CMK (cell line): ENCODE measurements around the gene KAT8.

ENCODE experiments used
- DNase-seq: peaks from one replicate; pipeline ENCODE4 v3.0.0-alpha.2; 2010; ENCODE audit warnings: low read depth

The KAT8 gene

GRCh38 chr16:31108035-31108793 is 9.2 kb upstream of the KAT8 start, which contains the start of gene BCKDK:
BCKDK (plus strand) TSS chr16:31108386; CDS start chr16:31109224, 838 bp downstream.
- DNase-seq = peak; percentile 77

GRCh38 chr16:31108794-31109558 is 8.5 kb upstream of the KAT8 start:
- DNase-seq = no peak

DNA sequence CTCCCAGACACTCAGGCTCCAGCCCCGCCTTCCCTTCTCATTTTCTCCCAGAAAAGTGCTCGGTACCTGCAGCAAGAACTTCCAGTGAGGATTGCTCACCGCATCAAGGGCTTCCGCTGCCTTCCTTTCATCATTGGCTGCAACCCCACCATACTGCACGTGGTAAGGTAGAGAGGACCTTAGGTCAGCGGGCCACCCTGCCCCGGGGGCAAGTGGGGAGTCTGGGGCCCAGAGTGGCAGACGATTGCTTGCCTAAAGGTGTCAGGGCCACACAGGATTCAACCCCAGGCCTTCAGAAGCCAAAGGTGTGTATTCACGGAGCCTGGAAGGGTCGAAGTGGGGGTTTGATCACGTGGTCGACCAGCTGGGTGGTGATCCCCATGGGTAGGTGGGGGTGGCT is 7.8 kb upstream of the KAT8 start:
- DNase-seq = no peak

- no peak for DNase-seq
These were observed 7.1 kb upstream of the KAT8 start for GRCh38 chr16:31110106-31111034.

- DNase-seq = no peak
These were observed 5.5 kb upstream of the KAT8 start for GRCh38 chr16:31111881-31112466.

GRCh38 chr16:31112711-31113110 is 4.8 kb upstream of the KAT8 start:
- DNase-seq = no peak

GRCh38 chr16:31113121-31114120 is 4.0 kb upstream of the KAT8 start:
- no peak for DNase-seq

DNA sequence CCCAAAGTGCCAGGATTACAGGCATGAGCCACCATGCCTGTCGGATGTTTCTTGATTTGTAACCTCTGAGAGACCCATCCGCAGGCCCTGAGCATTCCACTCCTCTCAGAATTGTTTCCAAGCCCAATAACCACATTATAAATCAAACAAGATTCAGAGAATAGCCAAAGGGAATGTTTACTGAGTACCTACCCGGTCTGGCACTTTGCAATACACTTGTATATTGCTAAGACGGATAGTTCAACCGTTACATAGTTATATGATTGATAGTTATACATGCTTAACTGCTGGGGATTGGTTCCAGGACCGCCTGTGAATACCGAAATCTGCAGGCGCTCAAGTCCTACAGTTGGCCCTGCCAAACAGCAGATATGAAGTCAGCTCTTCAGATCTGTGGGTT is 3.0 kb upstream of the KAT8 start:
- DNase-seq = no peak

DNA sequence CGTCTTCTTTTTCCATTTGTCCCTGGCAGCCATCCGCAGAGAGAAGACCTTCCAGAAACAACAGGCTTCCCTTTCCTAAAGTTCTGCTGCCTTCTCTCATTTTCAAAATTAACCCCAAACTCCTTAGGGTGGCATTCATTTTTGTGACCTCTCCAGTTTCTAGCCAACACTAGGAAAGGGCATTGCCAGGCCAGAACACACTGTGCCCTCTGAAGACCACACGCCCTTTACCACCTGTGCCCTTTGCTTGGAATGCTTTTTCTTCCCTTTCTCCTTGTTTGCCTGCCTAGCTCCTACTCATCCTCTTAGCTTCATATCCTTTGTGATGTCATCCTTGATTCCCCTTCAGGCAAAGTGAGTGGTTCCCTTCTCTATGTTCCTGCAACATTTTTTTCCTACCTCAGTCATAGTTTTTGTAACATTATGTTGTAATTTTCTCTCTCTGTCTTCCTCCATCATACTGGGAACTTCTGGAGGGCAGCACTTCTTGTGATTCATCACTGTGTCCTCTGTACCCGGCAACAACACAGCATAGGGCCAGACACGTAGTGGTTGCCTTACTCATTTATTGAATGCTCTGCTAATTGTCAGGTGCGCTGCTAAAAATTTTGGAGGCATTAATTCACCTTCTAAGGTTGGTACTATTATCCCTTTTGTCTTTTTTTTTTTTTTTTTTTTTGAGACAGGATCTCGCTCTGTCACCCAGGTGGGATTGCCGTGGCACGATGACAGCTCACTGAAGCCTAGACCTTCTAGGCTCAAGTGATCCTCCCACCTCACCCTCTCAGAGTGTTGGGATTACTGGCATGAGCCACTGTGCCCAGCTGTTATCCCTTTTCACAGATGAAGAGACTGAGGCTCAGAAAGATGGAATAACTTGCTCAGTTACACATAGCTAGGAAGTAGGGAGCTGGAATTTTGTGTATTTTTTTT is 1.0 kb downstream of the KAT8 start:
- no peak for DNase-seq

DNA sequence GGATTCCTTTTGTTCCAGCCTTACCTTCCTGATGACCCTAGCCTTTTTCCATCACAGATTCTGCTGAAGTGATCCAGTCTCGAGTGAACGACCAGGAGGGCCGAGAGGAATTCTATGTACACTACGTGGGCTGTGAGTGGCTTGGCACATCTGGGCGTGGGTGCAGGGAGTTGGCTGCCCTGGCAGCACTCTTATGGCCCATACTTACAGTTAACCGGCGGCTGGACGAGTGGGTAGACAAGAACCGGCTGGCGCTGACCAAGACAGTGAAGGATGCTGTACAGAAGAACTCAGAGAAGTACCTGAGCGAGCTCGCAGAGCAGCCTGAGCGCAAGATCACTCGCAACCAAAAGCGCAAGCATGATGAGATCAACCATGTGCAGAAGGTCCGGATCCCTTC is 2.7 kb downstream of the KAT8 start:
- no peak for DNase-seq

DNA sequence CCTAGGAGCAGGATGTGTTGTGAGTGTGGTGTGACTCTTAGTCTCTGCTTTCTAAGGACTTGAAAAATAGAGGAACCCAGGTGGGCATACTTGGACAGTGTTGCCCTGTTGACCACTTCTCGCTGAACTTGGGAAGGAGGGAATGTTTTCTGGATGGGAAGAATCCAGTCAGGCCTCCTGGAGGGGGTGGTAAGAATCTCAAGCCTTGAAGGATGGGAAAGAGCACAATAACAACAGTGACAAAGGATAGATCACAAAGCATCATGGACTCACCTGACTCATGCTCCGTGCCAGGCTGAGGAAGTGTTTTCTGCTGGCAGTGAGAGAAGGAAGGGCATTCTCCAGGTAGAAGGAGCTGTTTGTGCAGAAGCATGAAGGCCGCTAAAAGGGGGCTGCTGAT is 8.4 kb downstream of the KAT8 start:
- DNase-seq = no peak

DNA sequence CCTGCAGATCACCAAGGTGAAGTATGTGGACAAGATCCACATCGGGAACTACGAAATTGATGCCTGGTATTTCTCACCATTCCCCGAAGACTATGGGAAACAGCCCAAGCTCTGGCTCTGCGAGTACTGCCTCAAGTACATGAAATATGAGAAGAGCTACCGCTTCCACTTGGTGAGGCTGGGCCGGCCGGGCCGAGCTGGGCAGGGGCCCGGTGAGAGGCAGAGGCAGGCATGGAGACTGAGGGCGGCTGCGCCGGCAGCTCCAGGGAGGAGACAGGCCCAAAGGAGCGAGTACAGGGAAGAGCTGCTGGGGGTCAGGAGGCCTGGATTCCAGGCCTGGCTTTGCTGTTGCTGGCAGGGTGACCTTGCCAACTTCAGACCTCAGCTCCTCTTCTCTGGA is 9.7 kb downstream of the KAT8 start:
- no peak for DNase-seq

- peak; percentile 92 for DNase-seq
These were observed 11.5 kb downstream of the KAT8 start for GRCh38 chr16:31128711-31129567.

DNA sequence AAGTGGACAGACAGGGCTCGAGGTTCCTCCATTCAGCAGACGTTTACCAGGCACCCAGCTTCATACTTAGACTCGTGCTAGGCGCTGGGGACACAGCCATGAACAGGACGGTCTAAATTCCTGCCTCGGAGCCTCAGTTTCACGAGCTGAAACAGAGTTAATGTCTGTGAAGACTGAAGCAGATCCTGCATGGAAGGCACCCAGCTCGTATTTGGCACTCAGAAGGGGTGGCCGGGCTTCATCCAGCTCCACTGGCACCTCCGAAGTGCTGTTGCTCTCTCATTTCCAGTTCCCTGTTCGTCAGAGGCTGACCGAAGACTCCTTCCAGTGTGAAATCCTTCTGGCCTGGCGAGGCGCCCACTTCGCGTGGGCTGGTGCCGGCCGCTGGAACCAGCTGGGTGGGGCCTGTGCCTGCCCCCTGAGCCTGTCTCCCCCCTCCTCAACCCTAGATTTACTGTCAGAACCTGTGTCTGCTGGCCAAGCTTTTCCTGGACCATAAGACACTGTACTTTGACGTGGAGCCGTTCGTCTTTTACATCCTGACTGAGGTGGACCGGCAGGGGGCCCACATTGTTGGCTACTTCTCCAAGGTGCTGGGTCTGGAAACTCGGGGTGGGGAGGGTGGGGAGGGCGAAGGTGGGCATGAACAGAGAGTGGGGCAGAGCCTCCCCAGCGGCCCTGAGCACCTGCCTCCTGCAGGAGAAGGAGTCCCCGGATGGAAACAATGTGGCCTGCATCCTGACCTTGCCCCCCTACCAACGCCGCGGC is 12.3 kb downstream of the KAT8 start:
- DNase-seq = no peak

- no peak for DNase-seq
These were observed 12.9 kb downstream of the KAT8 start for GRCh38 chr16:31130336-31130891.

DNA sequence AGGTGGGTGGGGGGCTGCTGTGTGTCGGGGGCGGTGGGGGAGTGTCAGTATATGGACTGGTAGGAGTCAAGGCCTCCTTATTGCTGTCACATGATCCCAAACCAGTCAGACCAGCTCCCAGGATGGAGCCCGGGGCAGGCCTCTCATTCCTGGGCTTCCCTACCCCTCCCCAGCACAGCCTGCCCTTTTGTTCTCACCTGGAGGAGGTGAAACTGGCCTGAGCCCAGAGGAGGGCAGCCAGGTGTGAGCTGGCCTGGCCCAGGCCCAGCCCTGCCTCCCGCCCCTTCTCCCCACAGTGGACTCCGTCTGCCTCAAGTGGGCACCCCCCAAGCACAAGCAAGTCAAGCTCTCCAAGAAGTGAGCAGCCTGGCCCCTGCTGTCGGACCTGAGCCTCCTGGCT is 13.4 kb downstream of the KAT8 start:
- no peak for DNase-seq

GRCh38 chr16:31131416-31131815 is 14.0 kb downstream of the KAT8 start:
- DNase-seq = no peak
